T-helper 17 cell (primary cell): ENCODE measurements around the gene LMAN2L. TPM values are rescaled to one million over a fixed set of nuclear protein-coding genes. Genes with fewer than 3 reads are reported as not detected.

Experiments used
- ATAC-seq: fragments of 150-1000 bp; cut with Tn5 transposase; 2 replicates; pipeline ENCODE4 v1.10.0; 2021; ENCODE audit warnings: mild to moderate bottlenecking, moderate library complexity
- DNase-seq, 3 donors: peaks; one replicate each; pipeline versions ENCODE4 v3.0.0 to v3.0.0-alpha.2; 2020 to 2021
- H3K9me3 ChIP-seq: one replicate; pipeline ENCODE4 v1.7.0; 2013; ENCODE audit warnings: low read length, mild to moderate bottlenecking; ENCODE audit not compliant: control insufficient read depth, poor library complexity, severe bottlenecking
- H3K27ac Mint-ChIP-seq: one replicate; pipeline ENCODE4 v1.8.0; 2022; ENCODE audit warnings: mild to moderate bottlenecking, moderate library complexity, mixed read lengths
- H3K27me3 Mint-ChIP-seq: one replicate; pipeline ENCODE4 v1.8.0; 2022; ENCODE audit warnings: mixed read lengths
- H3K36me3 Mint-ChIP-seq: one replicate; pipeline ENCODE4 v1.8.0; 2022; ENCODE audit warnings: low read depth, mixed read lengths
- H3K4me1 Mint-ChIP-seq: one replicate; pipeline ENCODE4 v1.8.0; 2022; ENCODE audit warnings: mild to moderate bottlenecking, mixed read lengths
- H3K4me3 Mint-ChIP-seq: one replicate; pipeline ENCODE4 v1.8.0; 2022; ENCODE audit warnings: mild to moderate bottlenecking, moderate library complexity, mixed read lengths
- total RNA-seq, 4 donors: library from RNA in 2 of 4; stranded (reverse) in 2 of 4; gene quantifications; one replicate each; pipeline ENCODE4 v1.2.3 and lab custom pipeline; 2022 to 2026

The LMAN2L gene
- total RNA-seq, 2 donors from 2014 or later, result 3.6 to 7.1 TPM

- DNase-seq (no peak), ATAC-seq (no peak)
- no peaks in the 10 kb centered on the region for H3K4me1 Mint-ChIP-seq
- H3K9me3 ChIP-seq, result no peaks in the 10 kb centered on the region
- H3K27me3 Mint-ChIP-seq, result peaks cover 7% of the 10 kb centered on the region
- H3K27ac Mint-ChIP-seq, result no peak overlapping the region
- H3K4me3 Mint-ChIP-seq, result no peak overlapping the region
- H3K36me3 Mint-ChIP-seq, result no peaks in the 10 kb centered on the region
Measured at GRCh38 chr2:96661324-96661723, 78.5 kb downstream of the LMAN2L start.

GRCh38 chr2:96656540-96656939, 83.3 kb downstream of the LMAN2L start:
- H3K4me1 Mint-ChIP-seq, result no peaks in the 10 kb centered on the region
- no peak overlapping the region for H3K4me3 Mint-ChIP-seq
- no peaks in the 10 kb centered on the region for H3K36me3 Mint-ChIP-seq
- H3K9me3 ChIP-seq, result no peaks in the 10 kb centered on the region
- no peak overlapping the region for H3K27ac Mint-ChIP-seq
- ATAC-seq (no peak), DNase-seq (no peak)
- H3K27me3 Mint-ChIP-seq, result no peaks in the 10 kb centered on the region

Other genes with a start within 250 kb of the LMAN2L start
- under 1 TPM in 1 of 2 donors, not detected in 1; 0.44 TPM for gene NEURL3, start 234.7 kb downstream of the LMAN2L start, total RNA-seq
- 100 to 1,000 TPM; 126 to 139 TPM for gene ARID5A, start 203.3 kb downstream of the LMAN2L start, total RNA-seq
- gene KANSL3, start 101.8 kb downstream of the LMAN2L start, total RNA-seq, result 10 to 100 TPM; 57.4 to 61.2 TPM
- not detected for gene FER1L5, start 97.3 kb downstream of the LMAN2L start, total RNA-seq
- 1 to 10 TPM; 6.4 to 8.1 TPM for gene CNNM4, start 20.8 kb upstream of the LMAN2L start, total RNA-seq
- 10 to 100 TPM; 30.8 to 39.5 TPM for gene CNNM3, start 76.2 kb upstream of the LMAN2L start, total RNA-seq
- 10 to 100 TPM in 1 of 2 donors, 1 to 10 TPM in 1; 7.6 to 11.2 TPM for gene ANKRD23, start 104.0 kb upstream of the LMAN2L start, total RNA-seq
- gene ANKRD39, start 118.0 kb upstream of the LMAN2L start, total RNA-seq, result 10 to 100 TPM; 16.8 to 18.6 TPM
- 10 to 100 TPM; 25.5 to 30.9 TPM for gene SEMA4C, start 130.0 kb upstream of the LMAN2L start, total RNA-seq
- gene FAM178B, start 246.5 kb upstream of the LMAN2L start, total RNA-seq, result not detected